ENCODE measurements around the gene LRRC59.

- TF ChIP-seq, protein P1, sequence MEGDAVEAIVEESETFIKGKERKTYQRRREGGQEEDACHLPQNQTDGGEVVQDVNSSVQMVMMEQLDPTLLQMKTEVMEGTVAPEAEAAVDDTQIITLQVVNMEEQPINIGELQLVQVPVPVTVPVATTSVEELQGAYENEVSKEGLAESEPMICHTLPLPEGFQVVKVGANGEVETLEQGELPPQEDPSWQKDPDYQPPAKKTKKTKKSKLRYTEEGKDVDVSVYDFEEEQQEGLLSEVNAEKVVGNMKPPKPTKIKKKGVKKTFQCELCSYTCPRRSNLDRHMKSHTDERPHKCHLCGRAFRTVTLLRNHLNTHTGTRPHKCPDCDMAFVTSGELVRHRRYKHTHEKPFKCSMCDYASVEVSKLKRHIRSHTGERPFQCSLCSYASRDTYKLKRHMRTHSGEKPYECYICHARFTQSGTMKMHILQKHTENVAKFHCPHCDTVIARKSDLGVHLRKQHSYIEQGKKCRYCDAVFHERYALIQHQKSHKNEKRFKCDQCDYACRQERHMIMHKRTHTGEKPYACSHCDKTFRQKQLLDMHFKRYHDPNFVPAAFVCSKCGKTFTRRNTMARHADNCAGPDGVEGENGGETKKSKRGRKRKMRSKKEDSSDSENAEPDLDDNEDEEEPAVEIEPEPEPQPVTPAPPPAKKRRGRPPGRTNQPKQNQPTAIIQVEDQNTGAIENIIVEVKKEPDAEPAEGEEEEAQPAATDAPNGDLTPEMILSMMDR (IDR thresholded peaks at IDR 0.05) = no peak
- no peak for TF ChIP-seq EP300 (IDR thresholded peaks at IDR 0.05; ENCODE audit: low read depth)
- no peak for TF ChIP-seq POLR2A (IDR thresholded peaks at IDR 0.05)
Measured at GRCh38 chr17:50444841-50445715, 47.8 kb upstream of the LRRC59 start.

Measured in transverse colon (tissue), 3 donors.